ENCODE data around the gene EDNRA. TPM values are rescaled to one million over a fixed set of nuclear protein-coding genes. Genes with fewer than 3 reads are reported as not detected.

Gene EDNRA
- total and polyA plus RNA-seq, 8 donors = 26.6 to 124 (median 101) TPM

DNA sequence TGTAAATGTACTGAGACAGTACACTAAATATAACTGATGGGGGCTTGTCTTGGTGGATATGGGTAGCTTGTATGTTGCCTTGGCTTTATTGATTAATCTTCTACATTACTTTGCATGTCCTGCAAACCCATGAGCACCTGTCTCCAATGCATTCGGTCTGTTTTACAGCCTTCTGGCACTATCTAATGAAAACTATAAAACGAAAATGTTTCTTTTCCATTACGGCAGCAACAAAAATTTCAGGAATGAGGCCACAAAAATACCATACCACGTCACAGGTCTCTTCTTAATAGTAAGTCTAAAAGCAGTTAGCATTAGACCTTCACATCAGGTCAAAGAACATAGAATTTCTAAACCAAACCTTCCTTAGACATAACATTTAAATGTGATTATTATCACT, 49.8 kb downstream of the EDNRA start:
- DNase-seq (no peak), ATAC-seq (no peak)
- TF ChIP-seq CTCF (IDR thresholded peaks at IDR 0.05) = no peak
- Histone ChIP-seq H3K36me3 (no peaks in the 10 kb centered on the region), H3K4me3 (no peak overlapping the region), H3K27me3 (no peaks in the 10 kb centered on the region), H3K4me1 (no peaks in the 10 kb centered on the region), H3K27ac (no peak overlapping the region), H3K9me3 (no peaks in the 10 kb centered on the region)
- intact Hi-C loops (cut with DNase I) = no loop called here

DNA sequence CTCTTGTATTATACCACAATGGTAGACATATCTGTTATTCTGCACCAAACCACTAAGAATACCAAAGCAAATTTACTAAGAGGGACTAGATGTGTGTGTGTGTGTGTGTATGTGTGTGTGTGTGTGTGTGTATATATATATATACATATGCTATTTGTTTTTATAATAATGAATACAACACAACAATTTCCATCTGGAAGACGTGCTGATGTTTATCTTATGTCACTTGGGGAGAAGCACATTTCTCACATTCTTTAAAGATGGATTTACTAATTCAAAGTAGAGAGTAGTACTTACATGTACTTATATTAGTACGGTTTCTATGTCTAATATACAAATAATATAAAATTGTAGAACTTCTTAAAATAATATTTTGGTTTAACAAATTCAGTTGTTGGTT, 52.0 kb downstream of the EDNRA start:
- Histone ChIP-seq H3K4me1 (no peaks in the 10 kb centered on the region), H3K9me3 (no peaks in the 10 kb centered on the region), H3K36me3 (no peaks in the 10 kb centered on the region), H3K27me3 (no peaks in the 10 kb centered on the region), H3K27ac (no peak overlapping the region), H3K4me3 (no peak overlapping the region)
- intact Hi-C loops (cut with DNase I) = no loop called here
- no peak for TF ChIP-seq CTCF (IDR thresholded peaks at IDR 0.05)
- ATAC-seq = no peak
- no peak for DNase-seq

GRCh38 chr4:147533331-147533730, 52.4 kb downstream of the EDNRA start:
- Histone ChIP-seq H3K4me3 (no peak overlapping the region), H3K4me1 (no peaks in the 10 kb centered on the region), H3K27me3 (no peaks in the 10 kb centered on the region), H3K27ac (no peak overlapping the region), H3K36me3 (no peaks in the 10 kb centered on the region), H3K9me3 (no peaks in the 10 kb centered on the region)
- ATAC-seq = no peak
- DNase-seq = no peak
- TF ChIP-seq CTCF (IDR thresholded peaks at IDR 0.05) = no peak
- intact Hi-C loops (cut with DNase I) = no loop called here

DNA sequence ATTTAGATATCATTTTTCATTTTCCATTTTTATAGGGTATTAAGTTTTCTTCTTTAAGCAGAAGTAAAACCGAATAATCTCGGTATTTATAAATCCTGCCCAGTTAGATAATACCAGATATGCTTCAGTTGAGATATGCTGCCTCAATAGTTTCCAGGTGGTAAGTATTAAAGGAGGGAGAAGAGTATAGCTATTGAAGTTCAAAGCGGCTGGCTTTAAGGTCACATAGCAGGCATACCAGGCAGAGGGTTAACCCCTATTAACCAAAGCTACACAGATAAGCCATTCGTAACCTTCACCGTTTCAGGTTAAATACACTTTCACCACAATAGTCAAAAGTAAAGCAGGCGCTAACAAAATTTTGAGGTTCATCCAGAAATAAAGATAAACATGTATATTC, 54.2 kb downstream of the EDNRA start:
- intact Hi-C loops (cut with DNase I) = no loop called here
- TF ChIP-seq CTCF (IDR thresholded peaks at IDR 0.05) = no peak
- H3K27me3 ChIP-seq = no peaks in the 10 kb centered on the region
- DNase-seq (no peak), ATAC-seq (no peak)
- no peaks in the 10 kb centered on the region for H3K36me3 ChIP-seq
- no peak overlapping the region for H3K27ac ChIP-seq
- no peaks in the 10 kb centered on the region for H3K4me1 ChIP-seq
- no peaks in the 10 kb centered on the region for H3K9me3 ChIP-seq
- no peak overlapping the region for H3K4me3 ChIP-seq

GRCh38 chr4:147538711-147539110, 57.8 kb downstream of the EDNRA start:
- intact Hi-C loops (cut with DNase I) = no loop called here
- ATAC-seq = no peak
- Histone ChIP-seq H3K9me3 (no peaks in the 10 kb centered on the region), H3K4me3 (no peak overlapping the region), H3K27me3 (no peaks in the 10 kb centered on the region), H3K36me3 (no peaks in the 10 kb centered on the region), H3K27ac (no peak overlapping the region), H3K4me1 (no peaks in the 10 kb centered on the region)
- TF ChIP-seq CTCF (IDR thresholded peaks at IDR 0.05) = no peak
- DNase-seq = no peak

All from left lung (tissue), 10 donors.